Prostate gland (tissue), 2 donors: ENCODE measurements around the gene LRP4. TPM values are rescaled to one million over a fixed set of nuclear protein-coding genes. Genes with fewer than 3 reads are reported as not detected.
"Not testable (repeated sequence)": the region's sequence is repeated elsewhere in the genome, so short reads cannot be mapped to it uniquely, and the experiment has no call there.

Experiments
- DNase-seq: peaks from one replicate; pipeline ENCODE4 v3.0.0-alpha.2; 2019; ENCODE audit warnings: low spot score
- H3K27ac ChIP-seq, 2 donors: fragments of 200-600 bp; sonication (generic); 2 replicates each; pipeline ENCODE4 v1.5.1; 2017 to 2019
- H3K27me3 ChIP-seq: fragments of 200-600 bp; sonication (generic); replicated peaks from 2 replicates; pipeline ENCODE4 v1.5.1; 2019; ENCODE audit not compliant: insufficient read depth
- H3K36me3 ChIP-seq, 2 donors: fragments of 200-600 bp; sonication (generic); 1 replicate in 1 of 2; 2 replicates in 1 of 2; pipeline versions ENCODE4 v1.5.1 to v1.8.1; 2017 to 2019
- H3K4me1 ChIP-seq: fragments of 200-600 bp; sonication (generic); replicated peaks from 2 replicates; pipeline ENCODE4 v1.5.1; 2019
- H3K4me3 ChIP-seq, 2 donors: fragments of 200-600 bp; sonication (generic); 2 replicates each; pipeline ENCODE4 v1.5.1; 2017 to 2019
- H3K9me3 ChIP-seq: fragments of 200-600 bp; sonication (generic); 2 replicates; pipeline ENCODE4 v1.5.1; 2017
- POLR2A ChIP-seq: fragments of 450-650 bp; IDR thresholded peaks from one replicate; pipeline ENCODE4 v1.6.1; 2016; ENCODE audit warnings: antibody characterized with exemption, mild to moderate bottlenecking
- POLR2AphosphoS5 ChIP-seq: sonication (generic); formaldehyde crosslinking; IDR thresholded peaks from one replicate; pipeline ENCODE4 v1.6.1; 2017; ENCODE audit warnings: antibody characterized with exemption
- WGBS: methylation state at CpG from one replicate; pipeline ENCODE4 v1.1.5; 2018; 5-methylcytosine and 5-hydroxymethylcytosine counted together
- intact Hi-C: fragments of 100-400 bp; cut with DNase I; formaldehyde crosslinking; loops from one replicate; pipeline ENCODE4 v1.14.2; 2022
- total RNA-seq, 2 donors: library from RNA; depleted of rRNA; stranded (reverse); fragments of >200 nt; gene quantifications; one replicate each; pipeline ENCODE4 v1.1.0, GENCODE V29; 2016
- TF ChIP-seq, protein P1 (sequence below), 4 experiments: fragments of 200-600 bp in 2 of 4; fragments of 450-650 bp in 2 of 4; sonication (generic) in 2 of 4; IDR thresholded peaks; 1 replicate in 3 of 4; 2 replicates in 1 of 4; pipeline ENCODE4 v1.5.1; 2016 to 2019; ENCODE audit warnings: antibody characterized with exemption in 4 of 4, mild to moderate bottlenecking in 2 of 4, moderate library complexity in 2 of 4

The LRP4 gene, protein sequence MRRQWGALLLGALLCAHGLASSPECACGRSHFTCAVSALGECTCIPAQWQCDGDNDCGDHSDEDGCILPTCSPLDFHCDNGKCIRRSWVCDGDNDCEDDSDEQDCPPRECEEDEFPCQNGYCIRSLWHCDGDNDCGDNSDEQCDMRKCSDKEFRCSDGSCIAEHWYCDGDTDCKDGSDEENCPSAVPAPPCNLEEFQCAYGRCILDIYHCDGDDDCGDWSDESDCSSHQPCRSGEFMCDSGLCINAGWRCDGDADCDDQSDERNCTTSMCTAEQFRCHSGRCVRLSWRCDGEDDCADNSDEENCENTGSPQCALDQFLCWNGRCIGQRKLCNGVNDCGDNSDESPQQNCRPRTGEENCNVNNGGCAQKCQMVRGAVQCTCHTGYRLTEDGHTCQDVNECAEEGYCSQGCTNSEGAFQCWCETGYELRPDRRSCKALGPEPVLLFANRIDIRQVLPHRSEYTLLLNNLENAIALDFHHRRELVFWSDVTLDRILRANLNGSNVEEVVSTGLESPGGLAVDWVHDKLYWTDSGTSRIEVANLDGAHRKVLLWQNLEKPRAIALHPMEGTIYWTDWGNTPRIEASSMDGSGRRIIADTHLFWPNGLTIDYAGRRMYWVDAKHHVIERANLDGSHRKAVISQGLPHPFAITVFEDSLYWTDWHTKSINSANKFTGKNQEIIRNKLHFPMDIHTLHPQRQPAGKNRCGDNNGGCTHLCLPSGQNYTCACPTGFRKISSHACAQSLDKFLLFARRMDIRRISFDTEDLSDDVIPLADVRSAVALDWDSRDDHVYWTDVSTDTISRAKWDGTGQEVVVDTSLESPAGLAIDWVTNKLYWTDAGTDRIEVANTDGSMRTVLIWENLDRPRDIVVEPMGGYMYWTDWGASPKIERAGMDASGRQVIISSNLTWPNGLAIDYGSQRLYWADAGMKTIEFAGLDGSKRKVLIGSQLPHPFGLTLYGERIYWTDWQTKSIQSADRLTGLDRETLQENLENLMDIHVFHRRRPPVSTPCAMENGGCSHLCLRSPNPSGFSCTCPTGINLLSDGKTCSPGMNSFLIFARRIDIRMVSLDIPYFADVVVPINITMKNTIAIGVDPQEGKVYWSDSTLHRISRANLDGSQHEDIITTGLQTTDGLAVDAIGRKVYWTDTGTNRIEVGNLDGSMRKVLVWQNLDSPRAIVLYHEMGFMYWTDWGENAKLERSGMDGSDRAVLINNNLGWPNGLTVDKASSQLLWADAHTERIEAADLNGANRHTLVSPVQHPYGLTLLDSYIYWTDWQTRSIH (N-terminal part only)
- total RNA-seq: 10 to 100 TPM in 1 of 2 donors, 1 to 10 TPM in 1; 8.6 to 10.8 TPM

DNA sequence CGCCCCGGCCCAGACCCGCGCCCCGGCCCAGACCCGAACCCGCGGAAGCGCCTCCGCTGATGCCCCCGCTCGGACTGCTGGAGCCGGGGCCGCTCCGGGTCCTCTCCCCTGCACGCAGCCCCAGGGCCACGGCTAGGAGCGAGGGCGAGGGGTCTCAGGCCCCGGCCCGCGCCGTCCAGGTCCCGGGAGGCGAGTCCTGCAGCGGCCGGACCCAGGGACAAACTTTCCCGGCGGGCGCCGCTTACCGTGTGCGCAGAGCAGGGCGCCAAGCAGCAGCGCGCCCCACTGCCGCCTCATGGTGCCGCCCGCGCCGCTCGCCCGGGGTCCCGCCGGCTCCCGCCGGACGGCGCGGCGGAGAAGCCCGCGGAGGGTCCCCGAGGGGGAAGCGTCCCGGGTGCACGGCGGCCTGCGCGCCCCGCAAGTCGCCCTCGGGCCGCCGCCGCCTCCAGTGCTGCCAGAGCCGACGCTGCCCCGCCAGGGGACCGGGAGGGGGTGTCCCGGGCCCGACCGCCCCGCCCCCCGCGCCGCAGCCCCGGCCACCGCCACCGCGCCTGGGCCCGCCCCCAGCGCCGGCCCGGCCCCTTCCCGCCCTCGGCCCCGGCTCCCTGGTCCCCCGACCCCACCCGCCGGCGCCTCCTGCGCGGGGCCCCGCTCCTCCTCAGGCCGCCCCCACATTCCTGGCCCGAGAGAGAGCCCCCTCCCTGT, at the start of gene LRP4:
TSS of gene LRP4 (minus strand) at position 468 of the 705 bp plus-strand sequence. CDS start at position 297, 171 bp downstream.
- intact Hi-C loops: no loop called here
- 1% methylated on average over 15 of the region's 97 CpGs for WGBS
- no peaks in the 10 kb centered on the region for H3K36me3 ChIP-seq
- TF ChIP-seq, protein P1, sequence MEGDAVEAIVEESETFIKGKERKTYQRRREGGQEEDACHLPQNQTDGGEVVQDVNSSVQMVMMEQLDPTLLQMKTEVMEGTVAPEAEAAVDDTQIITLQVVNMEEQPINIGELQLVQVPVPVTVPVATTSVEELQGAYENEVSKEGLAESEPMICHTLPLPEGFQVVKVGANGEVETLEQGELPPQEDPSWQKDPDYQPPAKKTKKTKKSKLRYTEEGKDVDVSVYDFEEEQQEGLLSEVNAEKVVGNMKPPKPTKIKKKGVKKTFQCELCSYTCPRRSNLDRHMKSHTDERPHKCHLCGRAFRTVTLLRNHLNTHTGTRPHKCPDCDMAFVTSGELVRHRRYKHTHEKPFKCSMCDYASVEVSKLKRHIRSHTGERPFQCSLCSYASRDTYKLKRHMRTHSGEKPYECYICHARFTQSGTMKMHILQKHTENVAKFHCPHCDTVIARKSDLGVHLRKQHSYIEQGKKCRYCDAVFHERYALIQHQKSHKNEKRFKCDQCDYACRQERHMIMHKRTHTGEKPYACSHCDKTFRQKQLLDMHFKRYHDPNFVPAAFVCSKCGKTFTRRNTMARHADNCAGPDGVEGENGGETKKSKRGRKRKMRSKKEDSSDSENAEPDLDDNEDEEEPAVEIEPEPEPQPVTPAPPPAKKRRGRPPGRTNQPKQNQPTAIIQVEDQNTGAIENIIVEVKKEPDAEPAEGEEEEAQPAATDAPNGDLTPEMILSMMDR (IDR thresholded peaks at IDR 0.05): no peak
- TF ChIP-seq POLR2A (no peak), POLR2AphosphoS5 (no peak)
- DNase-seq: peak; percentile 32
- peak within 1 kb of the TSS; percentile 50 to 54 for H3K4me3 ChIP-seq
- no peaks in the 10 kb centered on the region for H3K9me3 ChIP-seq
- no peaks in the 10 kb centered on the region for H3K27me3 ChIP-seq
- peak within 1 kb of the TSS; percentile 64 to 79 for H3K27ac ChIP-seq
- H3K4me1 ChIP-seq: no peaks in the 10 kb centered on the region

DNA sequence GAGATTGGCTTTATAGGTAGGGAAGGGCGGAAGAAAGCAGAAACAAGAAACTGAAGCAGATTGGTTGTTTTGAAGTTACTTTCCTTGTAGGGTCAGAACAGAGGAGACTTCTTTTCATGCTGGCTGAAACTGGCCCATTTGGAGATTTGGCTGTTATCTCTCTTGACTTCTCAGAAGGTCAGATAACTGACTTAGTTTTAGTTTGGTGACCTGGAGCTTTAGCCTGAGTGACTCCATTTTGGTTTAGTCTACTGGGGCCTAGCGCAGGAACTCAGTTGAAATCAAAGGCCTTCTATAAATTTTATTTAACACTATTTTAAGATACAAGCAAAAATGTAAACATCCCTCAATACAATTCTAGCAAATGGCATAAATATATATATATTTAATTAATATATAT, 49.6 kb upstream of the LRP4 start:
- Histone ChIP-seq H3K27me3 (no peaks in the 10 kb centered on the region), H3K4me3 (no peak overlapping the region), H3K9me3 (no peaks in the 10 kb centered on the region), H3K36me3 (no peaks in the 10 kb centered on the region), H3K4me1 (no peaks in the 10 kb centered on the region), H3K27ac (no peak overlapping the region)
- no peak for DNase-seq
- 96% methylated on average over 2 of the region's 2 CpGs for WGBS
- TF ChIP-seq, protein P1 (IDR thresholded peaks at IDR 0.05): no peak
- no peak for TF ChIP-seq POLR2AphosphoS5
- TF ChIP-seq POLR2A: no peak
- intact Hi-C loops: no loop called here

DNA sequence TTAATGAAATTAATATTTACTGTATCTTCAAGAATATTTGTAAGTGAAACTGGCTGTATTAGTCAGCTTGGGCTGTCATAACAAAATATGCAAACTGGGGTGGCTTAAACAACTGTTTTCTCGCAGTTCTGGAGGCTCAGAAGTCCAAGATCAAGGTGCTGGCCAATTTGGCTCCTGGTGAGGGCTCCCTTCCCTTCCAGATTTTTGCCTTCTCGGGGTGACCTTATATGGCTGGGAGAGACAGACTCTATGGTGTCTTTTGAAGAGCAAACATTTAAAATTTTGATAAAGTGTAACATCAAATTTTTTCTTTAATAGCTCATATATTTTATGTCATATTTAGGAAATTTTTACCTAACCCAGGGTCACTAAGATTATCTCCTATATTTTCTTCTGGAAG, 48.4 kb upstream of the LRP4 start:
- 87% methylated on average over 2 of the region's 2 CpGs for WGBS
- no peaks in the 10 kb centered on the region for H3K27me3 ChIP-seq
- H3K36me3 ChIP-seq: no peaks in the 10 kb centered on the region
- DNase-seq: no peak
- H3K4me3 ChIP-seq: no peak overlapping the region
- intact Hi-C loops: no loop called here
- H3K9me3 ChIP-seq: no peaks in the 10 kb centered on the region
- no peaks in the 10 kb centered on the region for H3K4me1 ChIP-seq
- no peak overlapping the region for H3K27ac ChIP-seq
- no peak for TF ChIP-seq POLR2A
- TF ChIP-seq POLR2AphosphoS5: no peak
- TF ChIP-seq, protein P1 (IDR thresholded peaks at IDR 0.05): no peak

DNA sequence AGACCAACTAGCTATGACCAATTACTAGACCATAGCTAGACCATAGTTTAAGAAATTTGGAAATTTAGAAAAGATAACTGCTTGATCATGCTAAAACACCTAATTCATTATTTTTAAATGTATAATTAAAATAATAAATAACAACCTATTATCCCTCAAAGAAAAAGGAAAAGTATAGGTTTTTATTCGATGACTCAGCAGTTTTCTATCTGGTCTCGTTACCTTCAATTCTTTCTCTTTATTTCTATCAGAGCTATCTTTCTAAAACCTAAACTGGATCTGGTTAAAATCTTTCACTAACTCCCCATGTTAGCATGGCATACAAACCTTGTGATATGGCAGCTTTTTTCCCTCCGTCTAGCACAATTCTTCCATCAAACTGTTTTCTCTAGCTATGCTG, 45.5 kb upstream of the LRP4 start:
- Histone ChIP-seq H3K4me1 (no peaks in the 10 kb centered on the region), H3K27ac (no peak overlapping the region), H3K9me3 (no peaks in the 10 kb centered on the region), H3K27me3 (no peaks in the 10 kb centered on the region), H3K36me3 (no peaks in the 10 kb centered on the region), H3K4me3 (no peak overlapping the region)
- no peak for DNase-seq
- intact Hi-C loops: no loop called here
- WGBS: 98% methylated on average over 3 of the region's 3 CpGs
- TF ChIP-seq, protein P1 (IDR thresholded peaks at IDR 0.05): no peak
- TF ChIP-seq POLR2AphosphoS5 (no peak), POLR2A (no peak)

DNA sequence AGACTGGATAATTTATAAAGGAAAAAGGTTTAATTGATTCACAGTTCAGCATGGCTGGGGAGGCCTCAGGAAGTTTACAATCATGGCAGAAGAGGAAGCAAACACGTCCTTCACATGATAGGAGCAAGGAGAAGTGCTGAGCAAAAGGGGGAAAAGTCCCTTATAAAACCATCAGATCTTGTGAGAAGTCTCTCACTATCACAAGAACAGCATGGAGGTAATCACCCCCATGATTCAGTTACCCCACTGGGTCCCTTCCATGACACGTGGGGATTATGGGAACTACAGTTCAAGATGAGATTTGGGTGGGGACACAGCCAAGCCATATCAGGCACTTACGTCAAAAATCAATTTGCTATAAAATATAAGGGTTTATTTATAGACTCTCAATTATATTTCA, 43.5 kb upstream of the LRP4 start:
- H3K36me3 ChIP-seq, DNase-seq, H3K27ac ChIP-seq, H3K4me3 ChIP-seq, H3K4me1 ChIP-seq, H3K27me3 ChIP-seq, H3K9me3 ChIP-seq, intact Hi-C loops: not testable (repeated sequence)
- 94% methylated on average over 3 of the region's 3 CpGs for WGBS
